ENCODE results near the gene TRPC5OS. TPM values are rescaled to one million over a fixed set of nuclear protein-coding genes. Genes with fewer than 3 reads are reported as not detected.

Gene TRPC5OS
- total RNA-seq, 1 donor, result not detected

DNA sequence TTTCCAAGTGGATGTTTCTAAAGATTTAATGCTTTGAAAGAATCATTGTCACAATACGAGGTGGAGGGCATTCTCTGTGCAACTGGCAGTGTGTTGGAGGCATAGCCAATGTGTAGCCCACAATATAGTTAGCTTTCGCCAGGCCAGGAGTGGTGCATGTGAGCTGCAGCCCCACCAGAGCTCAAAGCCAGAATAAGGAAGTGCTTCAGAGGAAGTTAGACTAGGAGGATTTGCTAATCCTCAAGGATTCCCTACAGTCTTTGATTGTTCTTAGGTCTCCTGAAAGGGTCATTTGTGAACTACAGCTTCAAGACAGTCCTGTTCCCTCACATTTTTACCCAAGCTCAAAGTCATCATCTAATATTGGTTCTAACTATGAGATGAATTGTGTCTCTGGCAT lies 16.4 kb downstream of the TRPC5OS start:
- DNase-seq (ENCODE audit: low read depth in 2 of 3, low spot score in 2 of 3), result no peak

DNA sequence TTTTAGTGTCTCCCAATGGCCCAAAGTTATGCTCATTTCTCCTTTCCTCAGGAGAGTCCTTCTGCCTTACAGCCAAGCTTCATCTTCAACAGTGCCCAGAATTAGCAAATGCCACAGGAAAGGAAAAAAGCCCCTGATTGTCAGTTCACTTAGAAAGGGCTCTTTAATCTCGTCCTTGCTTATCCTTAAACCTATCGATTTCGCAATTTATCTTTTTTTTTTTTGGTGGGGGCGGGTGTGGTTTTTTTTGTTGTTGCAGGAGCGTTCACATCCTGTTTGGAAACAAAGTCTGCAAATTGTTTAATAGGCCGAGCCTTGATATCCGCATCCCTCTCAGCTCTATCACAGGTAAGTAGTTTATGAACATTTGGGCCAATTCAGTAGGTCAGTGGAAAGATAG lies 20.2 kb downstream of the TRPC5OS start:
- no peak for DNase-seq (ENCODE audit: low read depth in 2 of 3, low spot score in 2 of 3)

DNA sequence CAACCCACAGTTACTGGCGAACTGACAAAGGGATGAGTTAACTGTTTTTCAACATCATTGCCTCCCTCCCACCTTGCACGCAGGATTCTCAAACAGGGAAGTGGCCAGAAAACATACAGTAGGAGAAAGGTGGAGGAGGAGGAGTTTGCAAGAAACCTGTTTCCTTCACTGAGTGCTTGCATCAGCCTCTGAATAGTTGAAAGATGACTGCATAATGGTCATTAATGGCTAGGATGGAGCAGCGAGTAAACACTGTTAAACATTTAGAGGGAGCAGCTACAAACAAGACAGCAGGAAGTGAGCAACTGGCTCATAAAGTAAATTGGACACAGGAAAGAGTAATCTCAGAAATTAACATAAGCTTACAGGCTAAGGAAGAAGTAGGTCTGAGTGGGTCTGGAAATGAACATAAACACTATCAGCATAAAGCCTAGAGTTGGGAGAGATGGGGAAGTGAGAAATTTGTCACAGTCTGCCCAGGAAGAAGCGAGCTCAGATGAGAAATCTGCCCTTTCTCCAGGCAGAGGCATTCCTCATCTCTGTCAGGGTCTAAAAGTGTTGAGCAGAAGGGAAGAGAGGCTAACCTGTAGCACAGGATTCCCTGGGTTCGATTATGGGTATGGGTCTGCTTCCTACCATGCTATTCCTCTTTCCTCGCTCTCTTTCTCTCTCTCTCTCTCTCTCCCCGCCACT lies 38.6 kb downstream of the TRPC5OS start:
- DNase-seq (ENCODE audit: low read depth in 2 of 3, low spot score in 2 of 3), result no peak

DNA sequence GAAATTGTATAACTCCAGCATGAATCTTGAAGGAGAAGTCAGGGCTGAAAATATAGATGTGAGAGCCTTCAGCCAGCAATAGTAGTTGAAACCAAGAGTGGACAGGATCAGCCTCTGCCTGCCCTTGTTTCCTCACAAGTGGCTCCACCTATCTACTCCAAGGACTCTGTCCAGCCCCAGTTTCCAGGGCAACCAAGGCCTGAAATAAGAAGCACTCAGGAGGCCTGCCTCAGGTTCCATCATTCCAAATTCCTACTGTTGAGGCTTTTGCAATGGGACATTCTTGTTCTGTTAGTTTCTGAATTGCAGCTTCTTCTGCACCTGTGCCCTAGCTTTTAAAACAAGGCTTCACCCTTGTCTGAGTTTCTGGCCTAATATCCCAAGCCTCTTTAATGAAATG lies 41.6 kb downstream of the TRPC5OS start:
- DNase-seq (ENCODE audit: low read depth in 2 of 3, low spot score in 2 of 3), result no peak

DNA sequence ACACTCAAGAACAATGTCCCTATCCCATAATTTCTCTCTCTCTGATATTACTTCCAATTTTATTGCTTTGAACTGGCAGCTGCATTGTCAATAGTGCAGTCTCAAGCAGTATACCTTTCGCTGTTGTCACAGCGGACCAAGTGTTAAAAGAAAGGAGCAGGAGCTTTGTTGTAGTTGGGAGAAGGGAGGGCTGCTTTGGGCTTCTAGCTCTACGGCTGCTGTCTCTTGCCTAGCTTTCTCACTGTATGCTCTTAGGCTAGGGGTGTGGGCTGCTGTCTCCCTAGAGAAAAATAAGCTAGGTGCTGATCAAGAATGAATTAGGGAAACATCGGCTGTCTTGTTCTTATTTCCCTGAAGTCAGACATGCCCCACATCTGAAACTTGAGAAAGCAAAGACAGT lies 52.5 kb downstream of the TRPC5OS start:
- DNase-seq (ENCODE audit: low read depth in 2 of 3, low spot score in 2 of 3), result no peak

Other genes starting within 250 kb of the TRPC5OS start
- 49.3 TPM for gene ALG13, start 195.0 kb upstream of the TRPC5OS start, total RNA-seq
- under 0.01 TPM for gene TRPC5, start 206.6 kb downstream of the TRPC5OS start, total RNA-seq
- under 0.01 TPM for gene RTL4, start 206.8 kb downstream of the TRPC5OS start, total RNA-seq